ENCODE measurements around the gene SLC41A2.

SLC41A2 gene

DNA sequence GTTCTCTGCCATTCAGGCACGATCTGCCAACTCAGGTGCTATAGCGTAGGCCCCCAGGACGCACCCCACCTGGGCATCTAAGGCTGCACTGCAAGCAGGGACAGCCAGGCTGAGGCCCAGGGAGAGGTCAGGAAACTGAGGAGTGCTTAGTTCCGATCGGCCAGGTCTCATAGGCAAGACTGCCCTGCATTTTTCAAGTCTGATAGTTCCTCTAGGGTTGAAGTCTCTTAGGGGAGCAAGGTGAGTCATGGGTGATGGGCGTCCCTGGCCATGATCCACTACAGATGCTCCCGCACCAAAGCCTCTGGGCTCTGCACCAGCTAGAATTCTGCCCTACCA is 41.2 kb upstream of the SLC41A2 start (continued):
- TF ChIP-seq, protein P1, sequence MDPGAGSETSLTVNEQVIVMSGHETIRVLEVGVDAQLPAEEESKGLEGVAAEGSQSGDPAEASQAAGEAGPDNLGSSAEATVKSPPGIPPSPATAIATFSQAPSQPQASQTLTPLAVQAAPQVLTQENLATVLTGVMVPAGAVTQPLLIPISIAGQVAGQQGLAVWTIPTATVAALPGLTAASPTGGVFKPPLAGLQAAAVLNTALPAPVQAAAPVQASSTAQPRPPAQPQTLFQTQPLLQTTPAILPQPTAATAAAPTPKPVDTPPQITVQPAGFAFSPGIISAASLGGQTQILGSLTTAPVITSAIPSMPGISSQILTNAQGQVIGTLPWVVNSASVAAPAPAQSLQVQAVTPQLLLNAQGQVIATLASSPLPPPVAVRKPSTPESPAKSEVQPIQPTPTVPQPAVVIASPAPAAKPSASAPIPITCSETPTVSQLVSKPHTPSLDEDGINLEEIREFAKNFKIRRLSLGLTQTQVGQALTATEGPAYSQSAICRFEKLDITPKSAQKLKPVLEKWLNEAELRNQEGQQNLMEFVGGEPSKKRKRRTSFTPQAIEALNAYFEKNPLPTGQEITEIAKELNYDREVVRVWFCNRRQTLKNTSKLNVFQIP (CRISPR knock-in tag; IDR thresholded peaks at IDR 0.05; ENCODE audit: borderline replicate concordance, low read depth) = no peak
- no peak for TF ChIP-seq RARB (CRISPR knock-in tag; IDR thresholded peaks at IDR 0.05)
- TF ChIP-seq, protein P2, sequence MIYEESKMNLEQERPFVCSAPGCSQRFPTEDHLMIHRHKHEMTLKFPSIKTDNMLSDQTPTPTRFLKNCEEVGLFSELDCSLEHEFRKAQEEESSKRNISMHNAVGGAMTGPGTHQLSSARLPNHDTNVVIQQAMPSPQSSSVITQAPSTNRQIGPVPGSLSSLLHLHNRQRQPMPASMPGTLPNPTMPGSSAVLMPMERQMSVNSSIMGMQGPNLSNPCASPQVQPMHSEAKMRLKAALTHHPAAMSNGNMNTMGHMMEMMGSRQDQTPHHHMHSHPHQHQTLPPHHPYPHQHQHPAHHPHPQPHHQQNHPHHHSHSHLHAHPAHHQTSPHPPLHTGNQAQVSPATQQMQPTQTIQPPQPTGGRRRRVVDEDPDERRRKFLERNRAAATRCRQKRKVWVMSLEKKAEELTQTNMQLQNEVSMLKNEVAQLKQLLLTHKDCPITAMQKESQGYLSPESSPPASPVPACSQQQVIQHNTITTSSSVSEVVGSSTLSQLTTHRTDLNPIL (CRISPR knock-in tag; IDR thresholded peaks at IDR 0.05; ENCODE audit: low read depth) = no peak

DNA sequence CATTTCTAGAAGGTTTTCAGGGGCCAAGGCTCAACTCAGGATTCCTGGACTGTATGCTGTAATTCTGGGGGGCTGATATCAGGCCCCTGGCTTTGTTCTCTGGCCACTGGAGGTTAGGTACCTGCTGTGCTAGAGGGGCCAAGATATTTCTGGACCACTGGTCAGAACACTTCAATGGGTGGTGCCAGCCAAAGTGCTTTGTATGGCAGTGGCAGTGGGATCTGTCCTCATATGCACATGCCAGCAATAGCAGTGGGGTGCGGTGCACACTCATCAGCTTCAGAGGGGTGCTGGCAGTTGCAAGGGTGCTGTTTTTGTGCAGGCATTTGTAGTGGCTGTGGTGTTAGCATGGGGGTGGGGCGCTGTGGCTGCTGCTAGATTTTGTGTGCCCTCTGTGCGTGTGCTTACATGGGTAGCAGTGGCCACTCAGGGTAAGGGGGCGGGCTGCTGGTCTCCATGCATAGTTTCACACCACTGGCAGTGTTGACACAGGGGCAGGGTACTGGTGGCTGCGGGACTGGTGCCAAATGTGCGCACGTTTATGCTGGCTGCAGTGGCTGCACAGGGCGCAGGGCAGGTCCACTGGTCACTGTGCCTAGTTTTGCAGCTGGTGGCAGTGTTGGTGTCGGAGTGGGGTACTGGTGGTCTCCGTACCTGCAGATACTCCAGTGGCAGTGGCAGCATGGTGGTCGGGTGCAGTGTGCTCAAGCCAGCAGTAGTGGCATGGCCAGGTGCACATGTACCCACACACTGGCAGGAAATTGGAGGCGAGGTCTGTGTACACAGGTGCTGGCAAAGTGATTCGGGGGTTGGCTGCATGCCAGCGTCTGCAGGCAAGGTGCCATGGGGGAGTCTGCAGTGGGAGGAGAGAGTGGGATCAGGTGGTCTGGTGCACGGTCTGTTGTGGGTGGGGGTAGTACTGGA is 40.6 kb upstream of the SLC41A2 start:
- TF ChIP-seq ZC3H10 (CRISPR knock-in tag; IDR thresholded peaks at IDR 0.05) (no peak), BACH2 (CRISPR knock-in tag; IDR thresholded peaks at IDR 0.05; ENCODE audit: borderline replicate concordance) (no peak), ISL1 (CRISPR knock-in tag; IDR thresholded peaks at IDR 0.05) (no peak), GLIS3 (CRISPR knock-in tag; IDR thresholded peaks at IDR 0.05) (no peak), OSR1 (CRISPR knock-in tag; IDR thresholded peaks at IDR 0.05) (no peak), CSDC2 (CRISPR knock-in tag; IDR thresholded peaks at IDR 0.05) (no peak), ZNF70 (CRISPR knock-in tag; IDR thresholded peaks at IDR 0.05) (no peak), RARB (CRISPR knock-in tag; IDR thresholded peaks at IDR 0.05) (no peak), TOX (CRISPR knock-in tag; IDR thresholded peaks at IDR 0.05; ENCODE audit: borderline replicate concordance) (no peak), PATZ1 (CRISPR knock-in tag; IDR thresholded peaks at IDR 0.05; ENCODE audit: borderline replicate concordance) (no peak), ZNF565 (CRISPR knock-in tag; conservative IDR thresholded peaks at IDR 0.05; ENCODE audit: low read depth) (no peak), SNAI2 (CRISPR knock-in tag; IDR thresholded peaks at IDR 0.05) (no peak), ARNTL (CRISPR knock-in tag; IDR thresholded peaks at IDR 0.05; ENCODE audit: borderline replicate concordance, low read depth) (no peak), ZFP3 (CRISPR knock-in tag; IDR thresholded peaks at IDR 0.05) (no peak), TCF4 (CRISPR knock-in tag; IDR thresholded peaks at IDR 0.05; ENCODE audit: borderline replicate concordance) (no peak), ESRRG (CRISPR knock-in tag; IDR thresholded peaks at IDR 0.05) (no peak)
- TF ChIP-seq, protein P3, sequence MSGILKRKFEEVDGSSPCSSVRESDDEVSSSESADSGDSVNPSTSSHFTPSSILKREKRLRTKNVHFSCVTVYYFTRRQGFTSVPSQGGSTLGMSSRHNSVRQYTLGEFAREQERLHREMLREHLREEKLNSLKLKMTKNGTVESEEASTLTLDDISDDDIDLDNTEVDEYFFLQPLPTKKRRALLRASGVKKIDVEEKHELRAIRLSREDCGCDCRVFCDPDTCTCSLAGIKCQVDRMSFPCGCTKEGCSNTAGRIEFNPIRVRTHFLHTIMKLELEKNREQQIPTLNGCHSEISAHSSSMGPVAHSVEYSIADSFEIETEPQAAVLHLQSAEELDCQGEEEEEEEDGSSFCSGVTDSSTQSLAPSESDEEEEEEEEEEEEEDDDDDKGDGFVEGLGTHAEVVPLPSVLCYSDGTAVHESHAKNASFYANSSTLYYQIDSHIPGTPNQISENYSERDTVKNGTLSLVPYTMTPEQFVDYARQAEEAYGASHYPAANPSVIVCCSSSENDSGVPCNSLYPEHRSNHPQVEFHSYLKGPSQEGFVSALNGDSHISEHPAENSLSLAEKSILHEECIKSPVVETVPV (CRISPR knock-in tag; IDR thresholded peaks at IDR 0.05) = no peak
- TF ChIP-seq, protein P1 (CRISPR knock-in tag; IDR thresholded peaks at IDR 0.05; ENCODE audit: borderline replicate concordance, low read depth) = no peak
- TF ChIP-seq, protein P2 (CRISPR knock-in tag; IDR thresholded peaks at IDR 0.05; ENCODE audit: low read depth) = no peak
- ATAC-seq = no peak

DNA sequence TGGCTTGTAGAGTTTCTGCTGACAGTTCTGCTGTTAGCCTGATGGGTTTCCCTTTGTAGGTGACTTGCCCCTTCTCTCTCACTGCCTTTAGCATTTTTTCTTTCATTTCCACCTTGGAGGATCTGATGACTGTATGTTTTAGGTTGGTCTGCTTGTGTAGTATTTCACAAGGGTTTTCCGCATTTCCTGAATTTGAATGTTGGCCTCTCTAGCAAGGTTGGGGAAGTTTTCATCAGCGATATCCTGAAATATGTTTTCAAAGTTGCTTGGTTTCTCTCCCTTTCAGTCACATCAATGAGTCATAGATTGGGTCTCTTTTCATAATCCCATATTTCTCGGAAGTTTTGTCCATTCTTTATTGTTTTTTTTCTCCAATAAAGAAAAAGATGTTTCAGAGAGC is 39.5 kb upstream of the SLC41A2 start:
- no peak for ATAC-seq
- TF ChIP-seq PATZ1 (CRISPR knock-in tag; IDR thresholded peaks at IDR 0.05; ENCODE audit: borderline replicate concordance) = no peak
- no peak for TF ChIP-seq RARB (CRISPR knock-in tag; IDR thresholded peaks at IDR 0.05)

Measured in SK-N-SH treated with all-trans-retinoic acid at 6 μM for 48 hours (cell line).